GM12878 (cell line): Measurements from ENCODE around the gene METTL3. TPM values are rescaled to one million over a fixed set of nuclear protein-coding genes. Genes with fewer than 3 reads are reported as not detected.

Source experiments
- ATAC-seq: fragments of 200-7000 bp; cut with Tn5 transposase; 3 replicates; pipeline ENCODE4 v1.9.1; 2020; ENCODE audit warnings: mild to moderate bottlenecking, moderate library complexity
- BruUV-seq: library from RNA; stranded (reverse); fragments of 400-500 nt; replicated peaks from 2 replicates; lab custom pipeline; 2021; lab: Mats Ljungman, UMichigan
- CTCF ChIA-PET: fragments of 300-600 bp; sonication (Branson Sonifier 250); formaldehyde crosslinking; extraction: SDS; loops from one replicate; lab custom pipeline; 2021; ENCODE audit warnings: inconsistent platforms; lab: Yijun Ruan, JAX
- POLR2A ChIA-PET: fragments of 350-600 bp; formaldehyde crosslinking; extraction: SDS; loops from one replicate; lab custom pipeline; 2021; ENCODE audit warnings: inconsistent platforms; lab: Charles Lee
- RAD21 ChIA-PET: fragments of 300-600 bp; sonication (Branson Sonifier 250); formaldehyde crosslinking; loops from one replicate; lab custom pipeline; 2023; ENCODE audit warnings: antibody characterized with exemption; ENCODE audit not compliant: unreplicated experiment; lab: Charles Lee
- SMC1A ChIA-PET: fragments of 300-600 bp; sonication (Branson Sonifier 250); formaldehyde crosslinking; loops from one replicate; lab custom pipeline; 2023; ENCODE audit not compliant: unreplicated experiment, uncharacterized antibody; lab: Charles Lee
- DNase-seq: peaks from one replicate; pipeline ENCODE4 v3.0.0-alpha.2; 2011; ENCODE audit warnings: low read depth, low spot score
- FAIRE-seq: peaks from 3 replicates; lab custom pipeline; 2011; peaks lifted over from hg19 to GRCh38; lab: Jason Lieb, UNC
- H2AFZ ChIP-seq: 2 replicates; pipeline ENCODE4 v1.6.0; 2011; ENCODE audit warnings: low read depth, low read length, control low read depth; ENCODE audit not compliant: control insufficient read depth
- H3K27ac ChIP-seq: 2 replicates; pipeline ENCODE4 v1.5.1; 2011; ENCODE audit warnings: control low read depth; ENCODE audit not compliant: control insufficient read depth, insufficient read depth
- H3K27me3 ChIP-seq, 2 experiments: replicated peaks in 1 of 2; 2 replicates each; pipeline versions ENCODE4 v1.6.0 to v1.6.1; 2011; ENCODE audit warnings: low read length in 1 of 2; ENCODE audit not compliant: control insufficient read depth in 2 of 2, insufficient read depth in 2 of 2
- H3K36me3 ChIP-seq, 2 experiments: 2 replicates each; pipeline ENCODE4 v1.5.1; 2011; ENCODE audit warnings: low read length in 1 of 2; ENCODE audit not compliant: control insufficient read depth in 2 of 2, insufficient read depth in 2 of 2
- H3K4me1 ChIP-seq: 2 replicates; pipeline ENCODE4 v1.6.1; 2011; ENCODE audit warnings: mild to moderate bottlenecking, low read length, moderate library complexity, mixed read lengths; ENCODE audit not compliant: control insufficient read depth, insufficient read depth
- H3K4me2 ChIP-seq: 2 replicates; pipeline ENCODE4 v1.6.0; 2011; ENCODE audit warnings: control low read depth; ENCODE audit not compliant: control insufficient read depth, insufficient read depth
- H3K4me3 ChIP-seq: fragments of 200-600 bp; sonication (generic); 2 replicates; pipeline ENCODE4 v1.5.1; 2016
- H3K79me2 ChIP-seq: 2 replicates; pipeline ENCODE4 v1.6.0; 2011; ENCODE audit warnings: low read length; ENCODE audit not compliant: control insufficient read depth, insufficient read depth
- H3K9ac ChIP-seq: 2 replicates; pipeline ENCODE4 v1.8.0; 2011; ENCODE audit warnings: low read length, control low read depth, mixed read lengths; ENCODE audit not compliant: control insufficient read depth, insufficient read depth
- H3K9me3 ChIP-seq: replicated peaks from 3 replicates; pipeline ENCODE4 v1.5.1; 2011; ENCODE audit warnings: mild to moderate bottlenecking, low read length; ENCODE audit not compliant: control insufficient read depth, insufficient read depth
- H4K20me1 ChIP-seq: 2 replicates; pipeline ENCODE4 v1.6.0; 2011; ENCODE audit not compliant: control insufficient read depth, insufficient read depth
- BMI1 ChIP-seq: fragments of 450-650 bp; IDR thresholded peaks from 2 replicates; pipeline ENCODE4 v1.6.1; 2016; ENCODE audit warnings: mild to moderate bottlenecking, moderate library complexity, borderline replicate concordance
- CHD1 ChIP-seq: IDR thresholded peaks from 2 replicates; pipeline ENCODE4 v1.6.1; 2012; ENCODE audit warnings: low read depth, low read length, improper control_type of control experiment
- E2F4 ChIP-seq: IDR thresholded peaks from 2 replicates; pipeline ENCODE4 v1.6.1; 2012; ENCODE audit warnings: low read depth, low read length, improper control_type of control experiment
- ETV6 ChIP-seq, 2 experiments: fragments of 450-650 bp in 1 of 2; IDR thresholded peaks in 1 of 2; conservative IDR thresholded peaks in 1 of 2; 2 replicates each; pipeline ENCODE4 v1.6.1; 2014; ENCODE audit warnings: antibody characterized with exemption in 1 of 2, borderline replicate concordance in 1 of 2, low read depth in 1 of 2, mild to moderate bottlenecking in 1 of 2, moderate library complexity in 1 of 2
- HDAC2 ChIP-seq: fragments of 200-600 bp; sonication (generic); IDR thresholded peaks from 2 replicates; pipeline ENCODE4 v1.6.1; 2017
- JUNB ChIP-seq: IDR thresholded peaks from 2 replicates; pipeline ENCODE4 v1.6.1; 2016; ENCODE audit warnings: antibody characterized with exemption, mild to moderate bottlenecking
- NR2C1 ChIP-seq: fragments of 450-650 bp; IDR thresholded peaks from 2 replicates; pipeline ENCODE4 v1.6.1; 2017; ENCODE audit warnings: antibody characterized with exemption, mild to moderate bottlenecking, moderate library complexity
- PAX8 ChIP-seq: fragments of 450-650 bp; IDR thresholded peaks from 2 replicates; pipeline ENCODE4 v1.6.1; 2017; ENCODE audit warnings: mild to moderate bottlenecking, moderate library complexity
- PML ChIP-seq: IDR thresholded peaks from 2 replicates; pipeline ENCODE4 v1.6.1; 2012; ENCODE audit warnings: low read length, inconsistent platforms
- SMAD5 ChIP-seq: IDR thresholded peaks from 2 replicates; pipeline ENCODE4 v1.6.1; 2016; ENCODE audit warnings: antibody characterized with exemption, low read depth
- SUPT20H ChIP-seq: IDR thresholded peaks from 2 replicates; pipeline ENCODE4 v1.6.1; 2011; ENCODE audit warnings: low read depth, mild to moderate bottlenecking, low read length, moderate library complexity, borderline replicate concordance; ENCODE audit not compliant: control insufficient read depth
- ZBED1 ChIP-seq: IDR thresholded peaks from 2 replicates; pipeline ENCODE4 v1.6.1; 2016; ENCODE audit warnings: borderline replicate concordance
- ZNF207 ChIP-seq: fragments of 450-650 bp; IDR thresholded peaks from 2 replicates; pipeline ENCODE4 v1.6.1; 2014; ENCODE audit warnings: antibody characterized with exemption, mild to moderate bottlenecking, borderline replicate concordance
- ZSCAN29 ChIP-seq: fragments of 450-650 bp; IDR thresholded peaks from 2 replicates; pipeline ENCODE4 v1.6.1; 2017; ENCODE audit warnings: mild to moderate bottlenecking, moderate library complexity
- WGBS: methylation state at CpG from one replicate; pipeline ENCODE4 v1.1.6; 2016; ENCODE audit warnings: low lambda C conversion rate; ENCODE audit not compliant: insufficient replicate concordance, insufficient coverage; ENCODE audit errors: missing lambda C conversion rate; 5-methylcytosine and 5-hydroxymethylcytosine counted together
- in situ Hi-C: fragments of 300-500 bp; cut with MboI; formaldehyde crosslinking; loops from 9 replicates; pipeline ENCODE4 v1.14.3; 2018; ENCODE audit warnings: mixed read lengths
- intact Hi-C: fragments of 100-400 bp; cut with micrococcal nuclease; formaldehyde crosslinking; loops from one replicate; pipeline ENCODE4 v1.14.2; 2022; ENCODE audit not compliant: unreplicated experiment
- polyA plus RNA-seq, 11 experiments: library from polyadenylated mRNA; depleted of rRNA in 4 of 11; unstranded in 6 of 11; stranded (reverse) in 5 of 11; fragments of >200 nt; fragmentation: Nextera tagmentation in 4 of 11; fragmentation: Illumina TruSeq in 1 of 11; extraction: Ambion mirVana in 4 of 11; extraction: Trizol in 1 of 11; gene quantifications; 1 replicate in 1 of 11; 2 replicates in 10 of 11; pipeline versions ENCODE4 v1.2.1 to v1.2.3, GENCODE V29; 2011 to 2016; ENCODE audit warnings: inconsistent platforms in 2 of 11, missing spikeins in 2 of 11, low read depth in 1 of 11
- total RNA-seq, 4 experiments: library from RNA; depleted of rRNA in 3 of 4; stranded (reverse); fragments of >200 nt in 3 of 4; fragmentation: Illumina TruSeq in 1 of 4; extraction: Trizol in 1 of 4; gene quantifications; 2 replicates each; pipeline versions ENCODE4 v1.2.1 to v1.2.3, GENCODE V29; 2013 to 2021
- TF ChIP-seq, protein P1 (sequence below): fragments of 450-650 bp; IDR thresholded peaks from 2 replicates; pipeline ENCODE4 v1.6.1; 2016; ENCODE audit warnings: mild to moderate bottlenecking

METTL3 gene
- total and polyA plus RNA-seq, 10 of the 15 experiments (the other 5 are each of a cell fraction or from before 2014, with no cell fraction given) = 32.8 to 165 (median 65.5) TPM

GRCh38 chr14:21509432-21510143 is 1.6 kb downstream of the METTL3 start:
- SMC1A ChIA-PET = interaction anchor here (0.7 to 8.8 kb wide), 7 partner anchors 10 to 128 kb away, joined by 3 to 48 read pairs (median 3); partner anchors contain the start of gene SALL2
- peak overlapping the region; percentile 96 for H3K4me2 ChIP-seq
- WGBS = 46% methylated on average over 6 of the region's 6 CpGs
- peaks cover 10% of the 10 kb centered on the region for H3K4me1 ChIP-seq
- DNase-seq (no peak), ATAC-seq (no peak), FAIRE-seq (no peak)
- peaks cover 0 to 2% of the 10 kb centered on the region in 2 experiments; a peak in 1 of 4 replicates for H3K36me3 ChIP-seq
- H3K27me3 ChIP-seq = no peaks in the 10 kb centered on the region
- H2AFZ ChIP-seq = no peak overlapping the region
- H3K4me3 ChIP-seq = peak overlapping the region; percentile 94
- H3K79me2 ChIP-seq = peaks cover 54% of the 10 kb centered on the region
- TF ChIP-seq JUNB = 0 out of 2 replicates have a peak, but pooled peaks have one; percentile 14
- no peak for TF ChIP-seq PML
- peak overlapping the region; percentile 82; the same call in 1 of the 2 replicates for H3K27ac ChIP-seq
- no TSS peak for BruUV-seq
- no peaks in the 10 kb centered on the region for H3K9me3 ChIP-seq
- in situ Hi-C loops (no loop called here), intact Hi-C loops (loop anchor here (2.0 kb wide), 1 partner anchor 53 kb away; the partner anchor contains the start of gene CHD8)
- RAD21 ChIA-PET = interaction anchor here (1.1 to 3.7 kb wide), 3 partner anchors 11 to 47 kb away, joined by 4 to 31 read pairs (median 6); no protein-coding TSS in a partner anchor
- POLR2A ChIA-PET = interaction anchor here (0.6 to 4.1 kb wide), 4 partner anchors 11 to 239 kb away, joined by 3 to 35 read pairs (median 8); partner anchors contain the start of gene SALL2
- H4K20me1 ChIP-seq = no peaks in the 10 kb centered on the region
- CTCF ChIA-PET = interaction anchor here (0.6 to 8.0 kb wide), 6 partner anchors 10 to 73 kb away, joined by 3 to 80 read pairs (median 5); partner anchors contain the start of gene SALL2
- peak overlapping the region; percentile 93 for H3K9ac ChIP-seq

DNA sequence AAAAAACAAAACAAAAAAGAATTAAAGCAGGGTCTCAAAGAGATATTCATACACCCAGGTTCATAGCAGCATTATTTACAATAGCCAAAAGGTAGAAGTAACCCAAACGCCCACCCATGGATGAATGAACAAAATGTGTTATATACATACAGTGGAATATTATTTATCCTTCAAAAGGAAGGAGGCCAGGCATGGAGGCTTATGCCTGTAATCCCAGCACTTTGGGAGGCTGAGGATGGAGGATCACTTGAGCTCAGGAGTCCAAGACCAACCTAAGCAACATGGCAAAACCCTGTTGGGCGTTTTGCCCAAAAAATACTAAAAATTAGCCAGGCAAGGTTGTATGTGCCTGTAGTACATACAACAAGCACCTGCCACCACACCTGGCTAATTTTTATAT is 4.6 kb downstream of the METTL3 start:
- Histone ChIP-seq H3K27ac (no peak overlapping the region), H3K9ac (no peak overlapping the region), H3K4me1 (peaks cover 10% of the 10 kb centered on the region), H3K4me2 (no peak overlapping the region), H2AFZ (no peak overlapping the region), H3K4me3 (no peak overlapping the region), H4K20me1 (no peaks in the 10 kb centered on the region), H3K27me3 (no peaks in the 10 kb centered on the region), H3K79me2 (peaks cover 61% of the 10 kb centered on the region), H3K9me3 (no peaks in the 10 kb centered on the region), H3K36me3 (peaks cover 4 to 14% of the 10 kb centered on the region in 2 experiments; a peak in 3 of 4 replicates)
- POLR2A ChIA-PET = interaction anchor here (1.0 kb wide), 1 partner anchor 50 kb away, joined by 4 read pairs; no protein-coding TSS in a partner anchor
- DNase-seq (no peak), ATAC-seq (no peak), FAIRE-seq (no peak)
- in situ Hi-C loops = no loop called here
- SMC1A ChIA-PET = no interaction called here
- RAD21 ChIA-PET = no interaction called here
- CTCF ChIA-PET = no interaction called here
- intact Hi-C loops = no loop called here
- BruUV-seq = no TSS peak
- WGBS = 100% methylated on average over 2 of the region's 2 CpGs
- no peak for TF ChIP-seq PAX8
- TF ChIP-seq E2F4 = no peak
- TF ChIP-seq ZSCAN29 = no peak
- no peak for TF ChIP-seq ETV6 (conservative IDR thresholded peaks at IDR 0.05 in 1 of 2, IDR thresholded peaks at IDR 0.05 in 1 of 2; ENCODE audit: borderline replicate concordance in 1 of 2, low read depth in 1 of 2)
- TF ChIP-seq, protein P1, sequence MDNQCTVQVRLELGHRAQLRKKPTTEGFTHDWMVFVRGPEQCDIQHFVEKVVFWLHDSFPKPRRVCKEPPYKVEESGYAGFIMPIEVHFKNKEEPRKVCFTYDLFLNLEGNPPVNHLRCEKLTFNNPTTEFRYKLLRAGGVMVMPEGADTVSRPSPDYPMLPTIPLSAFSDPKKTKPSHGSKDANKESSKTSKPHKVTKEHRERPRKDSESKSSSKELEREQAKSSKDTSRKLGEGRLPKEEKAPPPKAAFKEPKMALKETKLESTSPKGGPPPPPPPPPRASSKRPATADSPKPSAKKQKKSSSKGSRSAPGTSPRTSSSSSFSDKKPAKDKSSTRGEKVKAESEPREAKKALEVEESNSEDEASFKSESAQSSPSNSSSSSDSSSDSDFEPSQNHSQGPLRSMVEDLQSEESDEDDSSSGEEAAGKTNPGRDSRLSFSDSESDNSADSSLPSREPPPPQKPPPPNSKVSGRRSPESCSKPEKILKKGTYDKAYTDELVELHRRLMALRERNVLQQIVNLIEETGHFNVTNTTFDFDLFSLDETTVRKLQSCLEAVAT = no peak
- no peak for TF ChIP-seq SUPT20H
- no peak for TF ChIP-seq CHD1
- TF ChIP-seq ZBED1 = no peak
- no peak for TF ChIP-seq HDAC2
- TF ChIP-seq ZNF207 = no peak
- TF ChIP-seq NR2C1 = no peak
- no peak for TF ChIP-seq BMI1
- no peak for TF ChIP-seq SMAD5
